T47D (cell line): ENCODE results near the gene ISLR.

ENCODE experiments used
- DNase-seq, 2 experiments: peaks; one replicate each; pipeline versions ENCODE4 v3.0.0 to v3.0.0-alpha.2; 2011 to 2012; ENCODE audit warnings: low read depth in 1 of 2, low spot score in 1 of 2
- JUND ChIP-seq: IDR thresholded peaks from 2 replicates; pipeline ENCODE4 v1.6.1; 2012; ENCODE audit warnings: low read depth
- in situ Hi-C: cut with HindIII; loops from 2 replicates; pipeline ENCODE4 v1.10.0; 2016; ENCODE audit warnings: low sequenced_read_pairs, low pct_unique_long_range_greater_than_20kb

The ISLR gene

DNA sequence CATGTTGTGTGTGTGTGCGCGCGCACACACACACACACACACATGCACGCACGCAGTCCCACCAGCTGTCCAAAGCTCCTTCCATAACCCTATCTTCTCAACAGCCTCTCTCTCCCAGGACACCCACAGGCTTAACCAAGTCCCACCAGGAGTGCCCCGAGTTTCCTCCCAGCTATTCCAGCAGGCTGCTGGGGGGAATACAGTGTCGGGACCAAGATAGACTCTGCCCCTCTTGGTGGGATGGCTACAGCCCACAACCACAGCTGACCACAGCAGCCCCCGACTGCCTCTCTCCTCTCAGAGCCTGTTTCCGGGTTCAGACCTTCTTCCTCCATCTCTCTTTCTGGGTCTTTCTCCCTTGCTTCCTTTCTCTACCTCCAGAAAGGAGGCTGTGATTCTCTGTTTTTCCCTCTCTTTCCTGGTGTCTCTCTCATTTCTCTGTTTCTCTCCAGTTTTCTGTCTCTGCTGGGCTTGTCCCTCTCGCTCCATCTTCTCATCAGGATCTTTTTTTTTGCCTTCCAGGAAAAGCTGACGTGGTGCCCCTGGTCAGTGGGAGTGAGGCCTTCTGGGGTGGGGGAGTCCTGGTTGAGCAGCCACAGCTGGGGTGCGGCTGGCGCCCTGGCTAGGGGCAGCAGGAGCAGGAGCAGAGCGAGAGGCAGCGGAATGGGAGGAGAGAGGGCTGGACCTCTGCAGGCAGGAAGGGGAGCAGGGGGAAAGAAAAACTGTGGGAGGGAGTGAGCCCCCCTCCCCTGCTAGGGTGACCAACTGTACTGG, 3.3 kb upstream of the ISLR start:
- DNase-seq, result no peak
- no peak for TF ChIP-seq JUND
- in situ Hi-C loops, result no loop called here

DNA sequence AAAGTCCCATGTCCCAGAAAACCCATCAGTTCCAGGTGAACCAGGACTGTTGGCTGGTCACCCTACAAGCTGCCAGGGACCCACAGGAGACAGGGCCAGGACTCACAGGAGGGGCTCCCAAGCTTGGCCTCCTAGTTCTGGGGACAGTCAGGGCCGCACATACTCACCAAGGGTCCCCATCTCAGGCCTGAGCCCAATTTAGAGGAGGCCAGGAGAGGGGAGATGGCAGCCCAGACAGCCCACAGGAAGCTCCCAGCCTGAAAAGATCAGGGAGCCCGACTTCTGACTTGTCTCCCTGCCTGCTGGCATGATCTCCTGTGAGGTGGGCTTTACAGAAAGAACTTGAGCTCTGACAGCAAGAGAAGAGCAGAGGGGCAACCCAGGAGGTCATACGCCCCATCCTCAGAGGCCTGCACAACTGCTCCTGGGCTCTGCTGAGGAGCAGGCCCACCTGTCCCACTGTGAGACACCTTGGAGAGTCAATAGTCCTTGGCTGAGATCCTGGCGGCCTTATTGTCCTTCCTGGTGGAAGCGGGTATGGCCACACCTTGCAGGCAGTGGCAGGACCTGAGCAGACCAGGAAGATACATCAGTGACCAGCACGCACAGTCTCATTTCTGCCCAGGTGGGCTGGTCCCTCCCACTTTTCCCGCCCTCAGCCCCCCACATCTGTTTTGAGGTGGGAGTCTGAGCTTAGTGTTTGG, 2.5 kb upstream of the ISLR start:
- no peak for TF ChIP-seq JUND
- in situ Hi-C loops, result no loop called here
- DNase-seq, result no peak

DNA sequence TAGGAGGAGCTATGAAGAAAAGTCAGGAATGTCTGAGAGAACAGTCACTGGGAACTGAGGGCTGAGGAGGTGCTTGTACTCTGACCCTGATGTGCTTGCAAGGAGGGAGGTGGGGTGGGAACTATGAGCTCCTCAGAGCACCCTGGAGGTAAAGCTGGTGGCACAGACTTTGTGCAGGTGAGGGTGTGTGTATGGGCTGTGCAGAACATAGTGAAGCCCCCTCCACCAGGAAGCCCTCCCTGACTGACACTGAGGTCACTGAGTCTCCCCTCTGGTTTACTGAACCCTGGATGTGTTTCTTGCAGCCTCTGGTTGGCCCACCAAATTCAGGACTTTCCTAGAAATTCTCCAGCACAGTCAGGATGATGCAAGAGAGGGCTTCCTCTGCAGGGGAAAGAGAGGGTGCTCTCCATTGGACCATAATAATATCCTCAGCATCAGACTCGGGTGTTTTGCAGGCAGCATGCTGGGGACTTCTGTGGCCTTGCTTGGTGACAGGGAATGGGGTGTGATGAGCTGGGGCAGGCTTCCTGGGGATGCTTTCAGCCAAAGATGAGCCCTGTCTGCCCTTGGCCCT, 1.5 kb upstream of the ISLR start:
- in situ Hi-C loops, result no loop called here
- DNase-seq, result no peak
- no peak for TF ChIP-seq JUND

DNA sequence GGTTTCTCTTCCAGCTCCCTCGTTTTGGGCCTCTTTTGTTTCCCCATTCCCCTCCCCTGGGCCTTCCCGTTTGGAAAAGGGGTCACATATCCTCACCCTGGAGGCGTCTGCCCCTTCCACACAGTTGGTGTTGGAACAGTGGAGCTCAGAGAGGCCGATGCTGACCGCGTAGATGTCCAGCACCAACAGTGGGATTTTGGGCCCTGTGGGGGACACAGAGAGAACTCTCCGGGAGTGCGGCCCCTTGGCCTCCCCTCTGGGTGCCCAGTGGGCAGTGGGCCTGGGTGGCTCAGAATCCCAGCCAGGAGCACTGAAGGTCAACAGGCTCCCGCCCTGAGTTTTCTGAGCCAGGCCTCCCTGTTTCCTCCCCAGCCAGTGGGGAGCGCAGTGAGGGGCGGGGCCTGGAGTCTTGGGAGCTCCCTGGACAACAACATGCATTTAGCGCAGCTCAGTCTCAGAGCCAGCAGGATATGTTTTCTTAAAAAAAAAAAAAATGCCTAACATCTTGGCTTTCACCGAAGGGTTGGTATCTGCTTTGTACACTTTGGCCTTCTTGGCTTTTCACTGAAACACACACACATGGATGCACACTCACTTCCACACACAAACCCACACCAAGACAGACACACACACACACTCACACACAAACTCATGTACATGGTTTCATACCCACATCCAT, 670 bp upstream of the ISLR start:
- DNase-seq, result no peak
- no peak for TF ChIP-seq JUND
- in situ Hi-C loops, result no loop called here

DNA sequence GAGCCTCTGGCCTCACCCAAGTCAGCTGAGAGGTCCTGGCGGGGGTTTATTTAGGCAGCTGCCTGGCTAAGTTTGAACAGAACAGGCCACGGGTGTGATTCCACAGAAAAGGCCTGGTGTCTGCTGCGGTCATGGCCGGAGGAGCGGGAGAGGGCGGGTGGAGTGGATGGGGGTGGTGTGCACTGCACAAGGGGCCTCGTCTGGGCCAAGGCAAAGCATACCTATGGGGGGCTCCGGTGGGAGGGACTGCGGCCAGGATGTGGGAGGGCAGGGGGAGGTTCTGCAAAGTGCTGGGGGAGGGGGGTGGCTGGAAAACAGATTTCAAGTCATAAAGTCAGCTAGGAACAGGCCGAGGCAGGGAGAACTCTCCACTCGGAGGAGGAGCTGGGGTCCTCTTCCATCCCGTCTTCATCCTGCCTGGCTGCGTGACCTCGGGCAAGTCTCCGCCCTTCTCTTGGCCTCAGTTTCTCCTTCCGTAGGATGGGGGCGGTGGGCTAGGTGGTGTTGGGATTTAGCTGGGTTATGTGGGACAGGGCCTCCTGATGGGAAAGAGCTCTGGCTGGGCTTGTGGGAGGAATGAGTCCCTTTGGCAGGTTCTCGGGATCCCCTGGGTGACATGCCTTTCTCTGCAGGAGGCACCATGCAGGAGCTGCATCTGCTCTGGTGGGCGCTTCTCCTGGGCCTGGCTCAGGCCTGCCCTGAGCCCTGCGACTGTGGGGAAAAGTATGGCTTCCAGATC, 878 bp downstream of the ISLR start:
- no peak for DNase-seq
- TF ChIP-seq JUND, result no peak
- in situ Hi-C loops, result no loop called here

DNA sequence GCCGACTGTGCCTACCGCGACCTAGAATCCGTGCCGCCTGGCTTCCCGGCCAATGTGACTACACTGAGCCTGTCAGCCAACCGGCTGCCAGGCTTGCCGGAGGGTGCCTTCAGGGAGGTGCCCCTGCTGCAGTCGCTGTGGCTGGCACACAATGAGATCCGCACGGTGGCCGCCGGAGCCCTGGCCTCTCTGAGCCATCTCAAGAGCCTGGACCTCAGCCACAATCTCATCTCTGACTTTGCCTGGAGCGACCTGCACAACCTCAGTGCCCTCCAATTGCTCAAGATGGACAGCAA, 1.4 kb downstream of the ISLR start:
- no peak for DNase-seq
- in situ Hi-C loops, result no loop called here
- no peak for TF ChIP-seq JUND

DNA sequence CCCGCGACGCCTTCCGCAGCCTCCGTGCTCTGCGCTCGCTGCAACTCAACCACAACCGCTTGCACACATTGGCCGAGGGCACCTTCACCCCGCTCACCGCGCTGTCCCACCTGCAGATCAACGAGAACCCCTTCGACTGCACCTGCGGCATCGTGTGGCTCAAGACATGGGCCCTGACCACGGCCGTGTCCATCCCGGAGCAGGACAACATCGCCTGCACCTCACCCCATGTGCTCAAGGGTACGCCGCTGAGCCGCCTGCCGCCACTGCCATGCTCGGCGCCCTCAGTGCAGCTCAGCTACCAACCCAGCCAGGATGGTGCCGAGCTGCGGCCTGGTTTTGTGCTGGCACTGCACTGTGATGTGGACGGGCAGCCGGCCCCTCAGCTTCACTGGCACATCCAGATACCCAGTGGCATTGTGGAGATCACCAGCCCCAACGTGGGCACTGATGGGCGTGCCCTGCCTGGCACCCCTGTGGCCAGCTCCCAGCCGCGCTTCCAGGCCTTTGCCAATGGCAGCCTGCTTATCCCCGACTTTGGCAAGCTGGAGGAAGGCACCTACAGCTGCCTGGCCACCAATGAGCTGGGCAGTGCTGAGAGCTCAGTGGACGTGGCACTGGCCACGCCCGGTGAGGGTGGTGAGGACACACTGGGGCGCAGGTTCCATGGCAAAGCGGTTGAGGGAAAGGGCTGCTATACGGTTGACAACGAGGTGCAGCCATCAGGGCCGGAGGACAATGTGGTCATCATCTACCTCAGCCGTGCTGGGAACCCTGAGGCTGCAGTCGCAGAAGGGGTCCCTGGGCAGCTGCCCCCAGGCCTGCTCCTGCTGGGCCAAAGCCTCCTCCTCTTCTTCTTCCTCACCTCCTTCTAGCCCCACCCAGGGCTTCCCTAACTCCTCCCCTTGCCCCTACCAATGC, 2.0 kb downstream of the ISLR start:
- in situ Hi-C loops, result no loop called here
- TF ChIP-seq JUND, result no peak
- DNase-seq, result no peak

DNA sequence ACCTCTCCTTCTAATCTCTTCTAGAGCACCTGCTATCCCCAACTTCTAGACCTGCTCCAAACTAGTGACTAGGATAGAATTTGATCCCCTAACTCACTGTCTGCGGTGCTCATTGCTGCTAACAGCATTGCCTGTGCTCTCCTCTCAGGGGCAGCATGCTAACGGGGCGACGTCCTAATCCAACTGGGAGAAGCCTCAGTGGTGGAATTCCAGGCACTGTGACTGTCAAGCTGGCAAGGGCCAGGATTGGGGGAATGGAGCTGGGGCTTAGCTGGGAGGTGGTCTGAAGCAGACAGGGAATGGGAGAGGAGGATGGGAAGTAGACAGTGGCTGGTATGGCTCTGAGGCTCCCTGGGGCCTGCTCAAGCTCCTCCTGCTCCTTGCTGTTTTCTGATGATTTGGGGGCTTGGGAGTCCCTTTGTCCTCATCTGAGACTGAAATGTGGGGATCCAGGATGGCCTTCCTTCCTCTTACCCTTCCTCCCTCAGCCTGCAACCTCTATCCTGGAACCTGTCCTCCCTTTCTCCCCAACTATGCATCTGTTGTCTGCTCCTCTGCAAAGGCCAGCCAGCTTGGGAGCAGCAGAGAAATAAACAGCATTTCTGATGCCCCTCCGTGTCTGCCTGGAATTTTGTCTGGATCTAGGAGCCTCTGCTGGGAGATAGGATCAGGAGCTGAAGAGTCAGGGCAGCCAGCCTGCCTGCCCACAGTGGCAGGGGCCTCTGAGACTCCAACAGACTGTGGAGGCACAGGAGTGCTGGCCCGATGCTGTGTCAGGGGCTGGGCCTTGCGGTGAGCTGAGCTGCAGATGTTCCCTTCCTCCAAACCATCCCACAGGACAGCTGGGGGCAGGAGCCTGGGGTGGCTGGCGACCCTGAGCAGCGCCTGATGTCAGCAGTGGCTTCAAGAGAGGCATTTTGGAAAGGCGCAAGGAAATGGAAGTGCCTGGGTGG, 3.0 kb downstream of the ISLR start:
- DNase-seq, result no peak
- in situ Hi-C loops, result no loop called here
- TF ChIP-seq JUND, result no peak

DNA sequence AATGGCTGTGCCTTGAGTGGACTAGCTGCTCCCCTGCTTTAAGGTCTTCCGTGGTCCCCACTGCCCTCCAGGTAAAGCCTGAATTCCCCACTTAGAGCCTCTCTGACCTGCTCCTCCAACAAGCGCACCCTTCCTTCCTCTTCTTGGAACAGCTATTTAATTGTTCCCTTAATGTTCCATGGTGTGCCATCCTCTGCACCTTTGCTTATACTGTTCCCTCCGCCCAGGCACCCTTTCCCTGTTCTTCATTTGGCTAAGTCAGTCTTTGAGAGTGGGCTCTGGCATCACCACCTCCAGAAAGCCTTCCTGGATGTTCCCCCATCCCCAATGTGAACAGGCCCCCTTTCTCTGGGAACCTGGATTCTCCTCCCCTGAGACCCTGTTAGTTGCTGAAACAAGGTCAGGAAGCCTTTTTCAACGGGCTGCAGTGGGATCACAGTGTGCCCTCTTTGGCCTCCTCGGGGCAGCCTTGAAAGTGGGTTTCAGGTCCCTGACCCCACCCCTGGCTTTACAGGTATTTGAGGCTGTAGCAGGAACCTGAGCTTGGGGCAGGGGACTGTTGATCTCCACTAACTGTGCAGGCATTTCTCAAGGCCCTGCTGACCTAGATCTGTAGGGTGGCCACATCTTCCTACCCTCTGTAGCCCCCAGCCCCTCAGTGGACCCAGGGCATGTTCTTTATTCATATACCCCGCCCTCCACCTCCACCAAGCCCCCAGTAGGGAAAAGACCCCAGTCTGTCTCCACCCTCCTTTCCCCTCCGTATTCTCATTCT, 5.0 kb downstream of the ISLR start:
- DNase-seq, result no peak
- in situ Hi-C loops, result no loop called here
- TF ChIP-seq JUND, result no peak

DNA sequence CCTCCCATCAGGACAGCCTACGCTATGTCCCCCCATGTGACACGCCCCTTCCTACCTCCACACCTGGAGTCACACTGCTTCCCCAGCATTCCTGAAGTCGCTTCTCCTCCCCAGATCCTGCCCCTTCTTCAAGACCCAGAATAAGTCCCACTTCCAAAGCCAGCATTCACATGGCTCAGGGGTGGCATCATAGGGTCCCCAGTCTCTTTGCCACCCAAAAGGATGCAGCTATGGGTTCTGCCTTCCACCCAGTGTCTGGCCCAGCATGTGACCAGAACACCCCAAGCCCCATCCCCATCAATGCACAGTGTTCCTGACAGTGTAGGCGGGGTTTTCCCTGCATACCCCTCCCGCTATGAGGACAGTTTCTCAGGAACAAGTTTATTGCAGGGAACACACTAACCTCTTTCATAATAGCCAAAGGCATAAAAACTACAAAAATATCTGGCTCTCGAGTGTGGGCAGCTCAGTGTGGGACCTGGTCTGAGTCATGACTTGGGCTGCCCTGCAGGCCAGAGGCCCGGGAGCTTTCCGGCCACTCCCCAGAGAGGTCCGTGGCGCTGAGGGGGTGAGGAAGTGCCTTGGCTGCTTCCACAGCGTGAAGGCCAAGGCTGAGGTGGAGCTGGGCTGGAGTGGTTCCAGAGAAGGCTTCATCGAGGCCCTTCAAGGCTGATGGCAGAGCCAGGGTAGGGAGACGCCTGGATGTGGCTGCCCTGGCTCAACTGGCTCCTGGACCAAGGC, 5.8 kb downstream of the ISLR start:
- DNase-seq, result no peak
- no peak for TF ChIP-seq JUND
- in situ Hi-C loops, result no loop called here
